ENCODE measurements around the gene SGMS1. TPM values are rescaled to one million over a fixed set of nuclear protein-coding genes. Genes with fewer than 3 reads are reported as not detected.

The SGMS1 gene
- total and polyA plus RNA-seq, 2 donors (not counting 1 experiment from before 2014, with no cell fraction given) = 10.0 to 43.5 TPM

GRCh38 chr10:50392426-50392825 lies 231.3 kb downstream of the SGMS1 start:
- intact Hi-C loops (cut with micrococcal nuclease) = no loop called here
- no peaks in the 10 kb centered on the region for H3K27me3 Mint-ChIP-seq
- no peaks in the 10 kb centered on the region for H3K9me3 Mint-ChIP-seq (ENCODE audit: insufficient read depth)
- H3K4me1 Mint-ChIP-seq = peaks cover 37% of the 10 kb centered on the region
- whole genome bisulfite sequencing (ENCODE audit: insufficient coverage) = 97% methylated on average over 3 of the region's 5 CpGs
- TF ChIP-seq EZH2 (IDR thresholded peaks at IDR 0.05; ENCODE audit: borderline replicate concordance, insufficient read depth, low read depth, low read length, poor library complexity, severe bottlenecking) = no peak
- TF ChIP-seq CTCF (IDR thresholded peaks at IDR 0.05) = no peak
- H3K27ac ChIP-seq (ENCODE audit: low read length in 2 of 2) = no peak overlapping the region
- ChIA-PET CTCF (no interaction called here), POLR2A (no interaction called here)
- H3K9ac ChIP-seq (ENCODE audit: low read length) = no peak overlapping the region
- H3K27me3 ChIP-seq (replicated peaks in 1 of 4; ENCODE audit: control extremely low read depth in 1 of 4, control insufficient read depth in 3 of 4, insufficient read depth in 4 of 4, low read length in 3 of 4) = no peaks in the 10 kb centered on the region
- H3K4me3 Mint-ChIP-seq = no peak overlapping the region
- H3K27ac Mint-ChIP-seq = no peak overlapping the region
- no peaks in the 10 kb centered on the region for H3K9me3 ChIP-seq (ENCODE audit: control extremely low read depth in 1 of 3, control insufficient read depth in 2 of 3, insufficient read depth in 1 of 3, low read length in 2 of 3)
- peaks cover 32% of the 10 kb centered on the region for H3K79me2 ChIP-seq (ENCODE audit: control insufficient read depth, insufficient read depth, low read length)
- peaks cover 3% of the 10 kb centered on the region for H4K20me1 ChIP-seq (ENCODE audit: control insufficient read depth, insufficient read depth, low read length, poor library complexity, severe bottlenecking)
- H3K4me1 ChIP-seq (ENCODE audit: control insufficient read depth in 2 of 2, insufficient read depth in 2 of 2, low read length in 2 of 2) = peaks cover 14 to 28% of the 10 kb centered on the region in 2 donors
- DNase-seq (no peak), ATAC-seq (ENCODE audit: low read depth) (no peak)
- H3K4me3 ChIP-seq (ENCODE audit: control extremely low read depth in 1 of 5, extremely low read depth in 1 of 5, insufficient read depth in 1 of 5, low read depth in 2 of 5, low read length in 4 of 5) = no peak overlapping the region
- no peak overlapping the region for H2AFZ ChIP-seq (ENCODE audit: insufficient read depth, low read depth, low read length, poor library complexity, severe bottlenecking)
- no peak overlapping the region for H3K4me2 ChIP-seq (replicated peaks; ENCODE audit: low read depth, low read length, poor library complexity, severe bottlenecking)
- H3K36me3 ChIP-seq (replicated peaks in 1 of 2; ENCODE audit: control extremely low read depth in 1 of 2, control insufficient read depth in 1 of 2, extremely low read depth in 1 of 2, insufficient read depth in 2 of 2, low read length in 1 of 2) = no peaks in the 10 kb centered on the region

- no peak for ATAC-seq (ENCODE audit: low read depth)
- Histone ChIP-seq H3K27me3 (replicated peaks in 1 of 4; ENCODE audit: control extremely low read depth in 1 of 4, control insufficient read depth in 3 of 4, insufficient read depth in 4 of 4, low read length in 3 of 4) (no peaks in the 10 kb centered on the region), H3K27ac (ENCODE audit: low read length in 2 of 2) (no peak overlapping the region), H3K36me3 (replicated peaks in 1 of 2; ENCODE audit: control extremely low read depth in 1 of 2, control insufficient read depth in 1 of 2, extremely low read depth in 1 of 2, insufficient read depth in 2 of 2, low read length in 1 of 2) (no peaks in the 10 kb centered on the region), H3K4me1 (ENCODE audit: control insufficient read depth in 2 of 2, insufficient read depth in 2 of 2, low read length in 2 of 2) (peaks cover 20 to 25% of the 10 kb centered on the region in 2 donors), H3K9ac (ENCODE audit: low read length) (no peak overlapping the region), H3K4me2 (replicated peaks; ENCODE audit: low read depth, low read length, poor library complexity, severe bottlenecking) (no peak overlapping the region), H3K79me2 (ENCODE audit: control insufficient read depth, insufficient read depth, low read length) (peaks cover 19% of the 10 kb centered on the region), H4K20me1 (ENCODE audit: control insufficient read depth, insufficient read depth, low read length, poor library complexity, severe bottlenecking) (peaks cover 3% of the 10 kb centered on the region), H3K4me3 (ENCODE audit: control extremely low read depth in 1 of 5, extremely low read depth in 1 of 5, insufficient read depth in 1 of 5, low read depth in 2 of 5, low read length in 4 of 5) (no peak overlapping the region), H2AFZ (ENCODE audit: insufficient read depth, low read depth, low read length, poor library complexity, severe bottlenecking) (no peak overlapping the region), H3K9me3 (ENCODE audit: control extremely low read depth in 1 of 3, control insufficient read depth in 2 of 3, insufficient read depth in 1 of 3, low read length in 2 of 3) (no peaks in the 10 kb centered on the region)
- no peak for TF ChIP-seq EZH2 (IDR thresholded peaks at IDR 0.05; ENCODE audit: borderline replicate concordance, insufficient read depth, low read depth, low read length, poor library complexity, severe bottlenecking)
- TF ChIP-seq CTCF (IDR thresholded peaks at IDR 0.05) = no peak
- peaks cover 39% of the 10 kb centered on the region for H3K4me1 Mint-ChIP-seq
- no peak overlapping the region for H3K27ac Mint-ChIP-seq
- ChIA-PET CTCF (no interaction called here), POLR2A (no interaction called here)
- DNase-seq = no peak
- H3K9me3 Mint-ChIP-seq (ENCODE audit: insufficient read depth) = no peaks in the 10 kb centered on the region
- intact Hi-C loops (cut with micrococcal nuclease) = no loop called here
- 100% methylated on average over 1 of the region's 2 CpGs for WGBS (ENCODE audit: insufficient coverage)
- no peaks in the 10 kb centered on the region for H3K27me3 Mint-ChIP-seq
- H3K4me3 Mint-ChIP-seq = no peak overlapping the region
These were observed 233.5 kb downstream of the SGMS1 start for GRCh38 chr10:50390302-50390701.
